ENCODE data around the gene RAB17.

RAB17 gene

GRCh38 chr2:237633061-237633561, 42.6 kb upstream of the RAB17 start:
- in situ Hi-C loops (cut with MboI; ENCODE audit: low sequenced_read_pairs, unreplicated experiment), result no loop called here
- TF ChIP-seq CTCF (IDR thresholded peaks at IDR 0.05; ENCODE audit: borderline replicate concordance, control extremely low read depth, extremely low read depth, insufficient read depth, missing control alignments), result no peak
- no peak for DNase-seq (ENCODE audit: low spot score)

DNA sequence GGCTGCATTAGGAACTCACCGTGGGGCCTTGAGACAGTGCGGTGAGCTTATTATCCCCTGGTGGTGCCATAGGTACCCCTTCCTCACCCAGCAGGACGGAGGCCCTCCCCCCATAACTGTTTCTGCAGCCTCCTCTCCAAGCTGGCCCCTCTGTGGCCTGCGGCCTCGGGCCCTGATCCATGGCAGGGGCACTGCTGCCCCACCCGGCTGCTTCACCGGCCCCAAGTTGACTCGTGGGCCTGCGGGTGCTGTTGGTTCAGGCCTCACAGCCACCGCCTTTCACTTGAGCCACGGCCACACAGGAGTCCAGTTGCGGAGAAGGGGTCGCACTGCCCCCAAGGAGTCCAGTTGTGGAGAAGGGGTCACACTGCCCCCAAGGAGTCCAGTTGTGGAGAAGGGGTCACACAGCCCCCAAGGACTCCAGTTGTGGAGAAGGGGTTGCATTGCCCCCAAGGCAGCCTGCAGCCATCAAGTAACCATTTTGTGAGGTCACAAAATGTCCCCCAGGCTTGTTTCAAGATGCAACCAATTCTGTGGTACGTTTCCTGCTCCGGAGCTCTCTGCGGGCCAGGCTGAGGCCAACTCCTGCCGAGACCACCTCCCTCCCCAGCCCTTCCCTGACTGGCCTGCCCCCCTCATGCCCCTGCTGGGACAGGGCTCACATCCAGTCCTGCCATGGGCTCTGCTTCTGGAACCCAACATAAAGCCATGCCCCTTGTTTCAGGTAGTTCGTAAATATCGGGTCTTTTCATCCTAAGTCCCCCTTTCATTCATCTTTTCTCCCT, 41.5 kb upstream of the RAB17 start:
- DNase-seq (ENCODE audit: low spot score), result no peak
- no peak for TF ChIP-seq CTCF (IDR thresholded peaks at IDR 0.05; ENCODE audit: borderline replicate concordance, control extremely low read depth, extremely low read depth, insufficient read depth, missing control alignments)
- in situ Hi-C loops (cut with MboI; ENCODE audit: low sequenced_read_pairs, unreplicated experiment), result no loop called here

GRCh38 chr2:237631007-237631785, 40.7 kb upstream of the RAB17 start:
- DNase-seq (ENCODE audit: low spot score), result no peak
- TF ChIP-seq CTCF (IDR thresholded peaks at IDR 0.05; ENCODE audit: borderline replicate concordance, control extremely low read depth, extremely low read depth, insufficient read depth, missing control alignments), result no peak
- in situ Hi-C loops (cut with MboI; ENCODE audit: low sequenced_read_pairs, unreplicated experiment), result no loop called here

DNA sequence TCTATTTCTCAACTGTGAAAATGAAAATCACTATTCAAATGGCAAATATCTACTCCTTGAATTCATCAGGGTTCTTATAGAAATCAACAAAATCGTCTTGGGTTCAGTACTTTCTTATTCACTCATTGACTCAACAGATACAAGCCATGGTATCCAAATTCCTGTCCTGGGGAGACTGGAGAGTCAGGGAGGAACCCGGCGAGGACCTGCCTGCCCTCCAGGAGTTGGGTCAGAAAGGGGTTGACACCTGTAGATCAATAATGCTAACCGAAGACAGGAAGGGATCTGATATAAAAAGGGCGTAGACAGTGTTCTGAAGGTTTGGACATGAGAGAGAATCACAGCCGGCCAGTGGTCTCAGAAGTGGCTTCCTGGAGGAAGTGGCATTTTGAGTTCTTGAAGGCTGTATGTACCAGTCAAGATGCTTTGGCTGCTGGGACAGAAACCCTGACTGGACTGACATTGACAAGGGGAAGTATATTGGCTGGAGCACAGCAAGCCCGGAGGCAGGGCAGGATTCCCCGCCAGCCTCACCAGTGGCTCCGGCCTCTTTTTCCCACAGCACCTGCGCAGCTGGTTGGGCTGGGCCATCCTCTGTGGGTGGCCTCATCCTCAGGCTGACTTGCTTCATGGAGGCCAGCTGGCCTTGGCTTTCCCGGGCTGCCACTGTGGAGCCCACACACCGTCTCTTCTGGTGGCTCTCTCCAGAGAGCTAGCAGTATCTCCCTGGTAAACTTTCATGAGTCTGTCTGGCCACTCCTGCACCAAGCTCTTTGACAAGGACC, 39.9 kb upstream of the RAB17 start:
- no peak for DNase-seq (ENCODE audit: low spot score)
- TF ChIP-seq CTCF (IDR thresholded peaks at IDR 0.05; ENCODE audit: borderline replicate concordance, control extremely low read depth, extremely low read depth, insufficient read depth, missing control alignments), result no peak
- in situ Hi-C loops (cut with MboI; ENCODE audit: low sequenced_read_pairs, unreplicated experiment), result no loop called here

DNA sequence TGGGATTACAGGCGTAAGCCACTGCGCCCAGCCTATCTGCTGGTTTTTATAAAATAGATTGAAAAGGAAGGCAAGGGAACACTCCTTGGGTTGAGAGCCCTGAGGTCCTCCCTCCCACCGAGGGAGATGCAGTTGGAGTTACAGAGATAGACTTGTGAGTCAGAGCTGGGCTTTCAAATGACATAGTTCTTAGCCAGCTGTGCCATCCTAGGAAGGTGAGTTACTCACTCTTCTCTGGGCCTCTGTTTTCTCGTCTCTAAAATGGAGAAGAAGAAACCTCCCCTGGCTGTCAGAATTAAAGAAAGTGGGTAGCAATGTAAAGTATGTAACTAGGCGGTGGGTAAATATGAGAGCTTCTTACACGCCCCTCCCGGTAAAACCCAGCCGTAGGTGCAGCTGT, 39.2 kb upstream of the RAB17 start:
- TF ChIP-seq CTCF (IDR thresholded peaks at IDR 0.05; ENCODE audit: borderline replicate concordance, control extremely low read depth, extremely low read depth, insufficient read depth, missing control alignments), result no peak
- in situ Hi-C loops (cut with MboI; ENCODE audit: low sequenced_read_pairs, unreplicated experiment), result no loop called here
- DNase-seq (ENCODE audit: low spot score), result no peak

GRCh38 chr2:237629188-237629534, 38.6 kb upstream of the RAB17 start:
- no peak for DNase-seq (ENCODE audit: low spot score)
- no peak for TF ChIP-seq CTCF (IDR thresholded peaks at IDR 0.05; ENCODE audit: borderline replicate concordance, control extremely low read depth, extremely low read depth, insufficient read depth, missing control alignments)
- in situ Hi-C loops (cut with MboI; ENCODE audit: low sequenced_read_pairs, unreplicated experiment), result no loop called here

Measured in GM13976 (cell line).